SK-N-DZ (cell line): ENCODE measurements around the gene HUWE1.
"Not testable (repeated sequence)": the region's sequence is repeated elsewhere in the genome, so short reads cannot be mapped to it uniquely, and the experiment has no call there.

Source experiments
- DNase-seq: peaks from one replicate; pipeline ENCODE4 v3.0.0-alpha.2; 2015; ENCODE audit warnings: low spot score
- small RNA-seq, 2 experiments: library from RNA; depleted of rRNA; stranded (forward); fragments of <200 nt; gene quantifications; one replicate each; pipeline ENCODE3, GENCODE V24; 2014

HUWE1 gene

GRCh38 chrX:53531255-53531966 is 155.1 kb downstream of the HUWE1 start:
- DNase-seq, result not testable (repeated sequence)

GRCh38 chrX:53526999-53527398 is 159.5 kb downstream of the HUWE1 start:
- DNase-seq, result no peak

GRCh38 chrX:53511322-53511721 is 175.2 kb downstream of the HUWE1 start:
- DNase-seq, result no peak

- not testable (repeated sequence) for DNase-seq
These were observed 182.5 kb downstream of the HUWE1 start for GRCh38 chrX:53504035-53504434.

GRCh38 chrX:53494436-53494835 is 192.1 kb downstream of the HUWE1 start:
- DNase-seq, result no peak

DNA sequence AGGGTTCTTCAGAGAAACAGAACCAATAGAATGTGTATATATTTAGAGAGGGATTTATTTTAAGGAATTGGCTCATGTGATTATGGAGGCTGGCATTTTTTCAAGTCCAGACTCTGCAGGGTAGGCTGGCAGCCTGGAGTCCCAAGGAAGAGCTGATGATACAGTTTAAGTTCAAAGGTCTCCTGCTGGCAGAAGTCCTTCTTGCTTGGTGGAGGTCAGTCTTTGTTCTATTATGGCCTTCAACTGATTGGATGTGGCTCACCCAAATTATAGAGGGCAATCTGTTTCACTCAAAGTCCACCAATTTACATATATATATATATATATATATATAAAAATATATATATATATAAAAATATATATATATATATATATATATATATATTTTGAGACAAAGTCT is 200.2 kb downstream of the HUWE1 start:
- no peak for DNase-seq

DNA sequence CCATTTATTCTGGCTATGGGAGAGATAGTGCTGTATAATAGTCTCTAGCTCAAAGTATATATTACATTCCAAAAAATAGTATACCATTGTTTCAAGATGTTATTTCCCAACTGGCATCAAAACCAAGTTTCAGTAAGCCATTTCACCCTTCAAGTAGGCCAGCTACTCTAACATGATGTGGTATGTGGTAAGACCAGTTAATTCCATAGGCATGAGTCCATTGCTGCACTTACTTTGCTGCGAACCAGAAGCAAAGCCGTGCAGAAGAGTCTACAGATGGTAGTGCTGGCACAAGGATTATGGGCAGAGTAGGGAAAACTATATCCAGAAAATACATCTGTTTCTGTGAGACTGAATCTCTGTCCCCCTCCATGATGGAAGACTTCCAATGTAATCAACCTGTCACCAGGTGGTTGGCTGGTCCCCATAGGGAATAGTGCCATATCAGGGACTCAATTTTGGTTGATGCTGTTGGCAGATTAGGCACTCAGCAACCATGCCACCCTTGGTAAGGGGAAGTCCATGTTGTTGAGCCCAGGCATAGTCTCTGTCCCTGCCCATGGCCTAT is 202.6 kb downstream of the HUWE1 start:
- no peak for DNase-seq

DNA sequence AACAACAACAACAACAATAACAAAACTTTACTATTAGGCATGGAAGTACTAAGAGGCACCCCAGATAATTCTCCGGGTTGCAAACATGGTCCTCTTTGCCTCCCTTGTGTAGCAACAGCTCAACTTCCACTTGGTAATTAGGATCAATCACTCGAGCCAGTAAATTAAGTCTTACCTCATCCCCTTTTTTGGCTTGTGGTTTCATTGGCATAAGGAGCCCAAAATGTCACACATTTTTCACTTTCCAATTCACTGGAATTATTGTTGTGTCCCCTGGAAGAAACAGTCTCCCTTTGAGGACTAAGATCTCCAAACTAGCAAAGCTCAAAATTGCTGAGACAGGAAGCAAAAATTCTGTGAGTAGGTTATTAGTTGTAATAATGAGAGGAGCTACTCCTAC is 203.1 kb downstream of the HUWE1 start:
- no peak for DNase-seq

Small RNA genes lying within 50 kb of the gene (small RNA-seq; reads per million reads assigned to genes)
- 1.0 to 22.7 reads per million in 2 experiments for gene MIR98
- 1.1 to 26.1 reads per million in 2 experiments for gene MIRLET7F2
